ENCODE data around the gene PRR22. TPM values are rescaled to one million over a fixed set of nuclear protein-coding genes. Genes with fewer than 3 reads are reported as not detected.

Gene PRR22
- total RNA-seq, 1 experiment from 2014 or later: 8.1 TPM

DNA sequence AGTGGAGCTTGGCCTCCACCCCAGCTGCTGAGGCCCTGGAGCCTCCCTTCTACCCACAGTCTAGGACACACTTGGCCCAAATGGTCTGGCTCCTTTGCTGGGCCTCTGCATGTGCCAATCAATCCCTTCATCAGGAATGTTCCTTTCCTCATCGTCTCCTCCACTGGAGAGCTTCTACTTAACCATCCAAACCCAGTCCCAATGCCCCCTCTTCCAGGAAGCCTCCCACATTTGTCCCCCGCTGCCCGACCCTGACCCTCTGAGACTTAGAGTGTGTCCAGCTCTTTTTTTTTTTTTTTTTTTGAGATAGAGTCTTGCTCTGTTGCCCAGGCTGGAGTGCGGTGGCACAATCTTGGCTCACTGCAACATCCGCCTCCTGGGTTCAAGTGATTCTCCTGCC lies 3.9 kb upstream of the PRR22 start:
- Histone ChIP-seq H3T11ph (ENCODE audit: low read length) (no peak overlapping the region), H3K9ac (ENCODE audit: extremely low read depth, insufficient read length, low read length) (no peak overlapping the region), H3K4me2 (ENCODE audit: insufficient read depth, insufficient read length, low read length) (no peak overlapping the region), H2BK120ac (ENCODE audit: low read depth, low read length, poor library complexity, severe bottlenecking) (no peak overlapping the region), H2BK5ac (ENCODE audit: insufficient read length, low read length) (no peak overlapping the region), H3K18ac (ENCODE audit: insufficient read length, low read depth, low read length) (no peak overlapping the region), H2BK15ac (ENCODE audit: low read depth, low read length) (no peak overlapping the region), H4K91ac (ENCODE audit: insufficient read length, low read depth, low read length) (no peak overlapping the region), H4K5ac (ENCODE audit: insufficient read length, low read depth, low read length) (no peak overlapping the region), H3K4me1 (ENCODE audit: insufficient read depth, low read length) (no peaks in the 10 kb centered on the region), H2AFZ (ENCODE audit: low read length) (no peak overlapping the region), H2AK5ac (ENCODE audit: insufficient read length, low read length) (no peak overlapping the region), H3K27ac (ENCODE audit: insufficient read length, low read depth, low read length) (no peak overlapping the region), H3K79me1 (ENCODE audit: insufficient read depth, low read depth, low read length, poor library complexity, severe bottlenecking) (no peaks in the 10 kb centered on the region), H2BK20ac (ENCODE audit: low read depth, low read length, poor library complexity, severe bottlenecking) (no peak overlapping the region), H4K20me1 (ENCODE audit: control insufficient read depth, insufficient read depth, insufficient read length) (no peaks in the 10 kb centered on the region), H3K23me2 (ENCODE audit: insufficient read length, low read depth, low read length, poor library complexity, severe bottlenecking) (no peaks in the 10 kb centered on the region), H3K9me3 (ENCODE audit: control insufficient read depth, low read depth, low read length) (no peaks in the 10 kb centered on the region), H4K8ac (replicated peaks; ENCODE audit: insufficient read length, low read depth, low read length) (no peak overlapping the region), H2BK12ac (ENCODE audit: insufficient read length, low read depth, low read length) (no peak overlapping the region), H3K4ac (ENCODE audit: low read depth, low read length) (no peak overlapping the region), H3K23ac (ENCODE audit: insufficient read length, low read depth, low read length) (no peak overlapping the region), H3K56ac (ENCODE audit: insufficient read length, low read depth, low read length) (no peak overlapping the region), H3K79me2 (ENCODE audit: insufficient read depth, low read length) (no peaks in the 10 kb centered on the region), H3K14ac (ENCODE audit: insufficient read depth, low read length) (no peak overlapping the region), H3K27me3 (ENCODE audit: insufficient read depth, low read length) (no peaks in the 10 kb centered on the region)
- peak overlapping the region in 1 of 2 experiments; percentile 36; a peak in 1 of 5 replicates for H3K4me3 Mint-ChIP-seq
- no peak for DNase-seq
- no peaks in the 10 kb centered on the region; a peak in 2 of 5 replicates for H3K9me3 Mint-ChIP-seq
- no peak overlapping the region for H3K27ac Mint-ChIP-seq
- no CpG with 5 or more reads among the region's 5 CpGs for WGBS (ENCODE audit: extremely low coverage, insufficient read length, low lambda C conversion rate)
- no peaks in the 10 kb centered on the region; the same call in 1 of the 2 replicates for H3K27me3 Mint-ChIP-seq (ENCODE audit: low read depth)
- peaks cover 0 to 8% of the 10 kb centered on the region in 2 experiments; a peak in 3 of 4 replicates for H3K4me1 Mint-ChIP-seq
- TF ChIP-seq CTCF (conservative IDR thresholded peaks at IDR 0.05): no peak
- H3K36me3 Mint-ChIP-seq (ENCODE audit: insufficient read depth in 1 of 3, low read depth in 3 of 3): peaks cover 25 to 45% (median 43%) of the 10 kb centered on the region in 3 experiments

All from H9 (cell line).